ENCODE measurements around the gene CA14. TPM values are rescaled to one million over a fixed set of nuclear protein-coding genes. Genes with fewer than 3 reads are reported as not detected.

Gene CA14
- total RNA-seq, 2 experiments from 2014 or later = not detected

GRCh38 chr1:150271291-150271959, 13.9 kb downstream of the CA14 start:
- Histone ChIP-seq H3K27ac (ENCODE audit: low read depth in 1 of 2, low read length in 2 of 2) (no peak overlapping the region), H3K36me3 (ENCODE audit: insufficient read depth, low read length) (peaks cover 11% of the 10 kb centered on the region), H3K9me3 (ENCODE audit: control insufficient read depth in 1 of 2, insufficient read depth in 1 of 2, low read length in 2 of 2) (no peaks in the 10 kb centered on the region), H3K4me3 (ENCODE audit: low read length) (no peak overlapping the region), H3K4me1 (ENCODE audit: insufficient read depth, low read length) (peaks cover 29% of the 10 kb centered on the region), H3K27me3 (ENCODE audit: control insufficient read depth in 1 of 2, insufficient read depth in 2 of 2, low read length in 2 of 2) (no peaks in the 10 kb centered on the region)
- ChIA-PET CTCF (no interaction called here), POLR2A (no interaction called here)
- intact Hi-C loops (cut with DNase I, micrococcal nuclease) = no loop called here
- peaks cover 37% of the 10 kb centered on the region for H3K36me3 Mint-ChIP-seq (ENCODE audit: low read depth)
- H3K4me3 Mint-ChIP-seq = no peak overlapping the region
- no peaks in the 10 kb centered on the region for H3K27me3 Mint-ChIP-seq
- ATAC-seq (ENCODE audit: poor library complexity) = no peak
- no peak for DNase-seq
- peaks cover 31% of the 10 kb centered on the region for H3K4me1 Mint-ChIP-seq (ENCODE audit: low read depth)
- H3K27ac Mint-ChIP-seq = no peak overlapping the region
- TF ChIP-seq CTCF (IDR thresholded peaks at IDR 0.05) = no peak
- no peaks in the 10 kb centered on the region for H3K9me3 Mint-ChIP-seq

- H3K4me1 Mint-ChIP-seq (ENCODE audit: low read depth) = peaks cover 13% of the 10 kb centered on the region
- H3K4me3 Mint-ChIP-seq = no peak overlapping the region
- DNase-seq (no peak), ATAC-seq (ENCODE audit: poor library complexity) (no peak)
- ChIA-PET POLR2A (interaction anchor here (1.2 kb wide), 1 partner anchor 91 kb away, joined by 4 read pairs; the partner anchor contains the start of gene RPRD2), CTCF (interaction anchor here (1.1 kb wide), 1 partner anchor 8 kb away, joined by 3 read pairs; no protein-coding TSS in a partner anchor)
- peaks cover 20% of the 10 kb centered on the region for H3K36me3 Mint-ChIP-seq (ENCODE audit: low read depth)
- H3K4me1 ChIP-seq (ENCODE audit: insufficient read depth, low read length) = peaks cover 14% of the 10 kb centered on the region
- H3K27me3 ChIP-seq (ENCODE audit: control insufficient read depth in 1 of 2, insufficient read depth in 2 of 2, low read length in 2 of 2) = no peaks in the 10 kb centered on the region
- H3K36me3 ChIP-seq (ENCODE audit: insufficient read depth, low read length) = no peaks in the 10 kb centered on the region
- no peak overlapping the region for H3K27ac Mint-ChIP-seq
- H3K9me3 Mint-ChIP-seq = no peaks in the 10 kb centered on the region
- H3K4me3 ChIP-seq (ENCODE audit: low read length) = no peak overlapping the region
- H3K9me3 ChIP-seq (ENCODE audit: control insufficient read depth in 1 of 2, insufficient read depth in 1 of 2, low read length in 2 of 2) = no peaks in the 10 kb centered on the region
- no peak for TF ChIP-seq CTCF (IDR thresholded peaks at IDR 0.05)
- H3K27me3 Mint-ChIP-seq = no peaks in the 10 kb centered on the region
- intact Hi-C loops (cut with DNase I, micrococcal nuclease) = no loop called here
- no peak overlapping the region for H3K27ac ChIP-seq (ENCODE audit: low read depth in 1 of 2, low read length in 2 of 2)
These were observed 15.7 kb downstream of the CA14 start for GRCh38 chr1:150273311-150273710.

- DNase-seq (no peak), ATAC-seq (ENCODE audit: poor library complexity) (no peak)
- H3K27me3 ChIP-seq (ENCODE audit: control insufficient read depth in 1 of 2, insufficient read depth in 2 of 2, low read length in 2 of 2) = no peaks in the 10 kb centered on the region
- peaks cover 0 to 9% of the 10 kb centered on the region in 2 experiments for H3K9me3 ChIP-seq (ENCODE audit: control insufficient read depth in 1 of 2, insufficient read depth in 1 of 2, low read length in 2 of 2)
- H3K4me3 ChIP-seq (ENCODE audit: low read length) = no peak overlapping the region
- peaks cover 32% of the 10 kb centered on the region for H3K4me1 Mint-ChIP-seq (ENCODE audit: low read depth)
- H3K36me3 ChIP-seq (ENCODE audit: insufficient read depth, low read length) = no peaks in the 10 kb centered on the region
- POLR2A ChIA-PET = interaction anchor here (2.5 to 4.1 kb wide), 2 partner anchors 11 to 84 kb away, joined by 22 to 45 read pairs; partner anchors contain the start of genes APH1A and RPRD2
- intact Hi-C loops (cut with DNase I, micrococcal nuclease) = loop anchor here (5.0 to 10.0 kb wide), 2 partner anchors 43 to 595 kb away; partner anchors contain the start of genes ANP32E (in 2 of the 2) and ARNT (in 1 of the 2)
- H3K27ac Mint-ChIP-seq = peak overlapping the region; percentile 87
- no peaks in the 10 kb centered on the region for H3K27me3 Mint-ChIP-seq
- no peak for TF ChIP-seq CTCF (IDR thresholded peaks at IDR 0.05)
- H3K9me3 Mint-ChIP-seq = no peaks in the 10 kb centered on the region
- no peak overlapping the region for H3K27ac ChIP-seq (ENCODE audit: low read depth in 1 of 2, low read length in 2 of 2)
- CTCF ChIA-PET = interaction anchor here (3.0 kb wide), 1 partner anchor 25 kb away, joined by 28 read pairs; no protein-coding TSS in a partner anchor
- no peaks in the 10 kb centered on the region for H3K36me3 Mint-ChIP-seq (ENCODE audit: low read depth)
- peak overlapping the region; percentile 73 for H3K4me3 Mint-ChIP-seq
- H3K4me1 ChIP-seq (ENCODE audit: insufficient read depth, low read length) = peaks cover 24% of the 10 kb centered on the region
These were observed 22.6 kb downstream of the CA14 start for GRCh38 chr1:150280138-150280707.

Data from CD4-positive, alpha-beta T cell (primary cell).